Thyroid gland (tissue), 4 donors: Measurements from ENCODE around the gene SYF2. TPM values are rescaled to one million over a fixed set of nuclear protein-coding genes. Genes with fewer than 3 reads are reported as not detected.

Source experiments
- DNase-seq, 2 donors: peaks; one replicate each; pipeline ENCODE4 v3.0.0-alpha.2; 2019
- H3K27ac ChIP-seq, 3 donors: fragments of 200-600 bp; sonication (generic); 1 replicate in 2 of 3; 2 replicates in 1 of 3; pipeline ENCODE4 v1.5.1; 2016 to 2019; ENCODE audit warnings: mild to moderate bottlenecking in 1 of 3, moderate library complexity in 1 of 3
- H3K27me3 ChIP-seq: fragments of 200-600 bp; sonication (generic); one replicate; pipeline ENCODE4 v1.5.1; 2019
- H3K36me3 ChIP-seq, 2 donors: fragments of 200-600 bp; sonication (generic); one replicate each; pipeline ENCODE4 v1.5.1; 2016 to 2019
- H3K4me1 ChIP-seq, 2 donors: fragments of 200-600 bp; sonication (generic); one replicate each; pipeline ENCODE4 v1.5.1; 2017 to 2019
- H3K4me3 ChIP-seq, 3 donors: fragments of 200-600 bp; sonication (generic); replicated peaks in 1 of 3; 1 replicate in 2 of 3; 2 replicates in 1 of 3; pipeline ENCODE4 v1.5.1; 2016; ENCODE audit warnings: mild to moderate bottlenecking in 1 of 3
- H3K9me3 ChIP-seq: fragments of 200-600 bp; sonication (generic); one replicate; pipeline ENCODE4 v1.5.1; 2017
- POLR2A ChIP-seq, 2 donors: fragments of 450-650 bp; IDR thresholded peaks; one replicate each; pipeline ENCODE4 v1.6.1; 2017; ENCODE audit warnings: antibody characterized with exemption in 2 of 2, mild to moderate bottlenecking in 2 of 2, moderate library complexity in 1 of 2
- WGBS, 2 donors: methylation state at CpG; one replicate each; pipeline ENCODE4 v1.1.5; 2017; 5-methylcytosine and 5-hydroxymethylcytosine counted together
- intact Hi-C: fragments of 100-400 bp; cut with DNase I; formaldehyde crosslinking; loops from one replicate; pipeline ENCODE4 v1.15.1; 2023
- total RNA-seq, 4 donors: library from RNA; depleted of rRNA; stranded (reverse); fragments of >200 nt; gene quantifications; one replicate each; pipeline ENCODE4 v1.2.3, GENCODE V29; 2016
- TF ChIP-seq, protein P1 (sequence below), 6 experiments: fragments of 200-600 bp in 3 of 6; fragments of 450-650 bp in 3 of 6; sonication (generic) in 3 of 6; IDR thresholded peaks; one replicate each; pipeline ENCODE4 v1.5.1; 2016 to 2019; ENCODE audit warnings: antibody characterized with exemption in 6 of 6, mild to moderate bottlenecking in 2 of 6, inconsistent platforms in 1 of 6, moderate library complexity in 1 of 6

SYF2 gene
- total RNA-seq, 4 donors from 2014 or later, result 41.1 to 94.9 (median 57.9) TPM

DNA sequence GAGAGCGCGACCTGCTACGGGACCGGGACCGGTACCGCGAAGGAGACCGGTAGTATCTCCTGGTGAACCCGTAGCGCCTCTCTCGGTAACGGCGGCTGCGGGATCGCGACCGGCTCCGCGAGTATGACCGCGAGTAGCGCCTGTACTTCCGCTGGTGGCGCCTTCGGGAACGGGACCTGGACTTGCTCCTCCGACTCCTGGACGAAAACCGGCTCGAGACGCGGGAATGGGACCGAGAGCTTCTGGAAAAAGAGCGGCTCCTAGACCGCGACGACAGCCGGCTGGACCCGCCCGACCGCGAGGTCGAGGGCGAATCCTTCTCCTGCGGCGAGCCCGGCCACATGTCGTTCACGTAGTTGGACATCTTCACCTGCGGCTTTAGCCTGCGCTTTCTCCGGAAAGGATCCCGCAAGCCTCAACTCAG, 14.3 kb upstream of the SYF2 start:
- WGBS, 2 donors, result 0% methylated on average over 15 to 18 of the region's 53 CpGs
- H3K27ac ChIP-seq, result peak overlapping the region; percentile 94 to 98 (median 97)
- H3K36me3 ChIP-seq, result peaks cover 38 to 45% of the 10 kb centered on the region in 2 donors
- intact Hi-C loops, result no loop called here
- peak; percentile 19 to 25 for DNase-seq
- H3K27me3 ChIP-seq, result no peaks in the 10 kb centered on the region
- peaks cover 18 to 24% of the 10 kb centered on the region in 2 donors for H3K4me1 ChIP-seq
- peak overlapping the region; percentile 67 to 96 (median 92) for H3K4me3 ChIP-seq
- no peaks in the 10 kb centered on the region for H3K9me3 ChIP-seq
- TF ChIP-seq, protein P1, sequence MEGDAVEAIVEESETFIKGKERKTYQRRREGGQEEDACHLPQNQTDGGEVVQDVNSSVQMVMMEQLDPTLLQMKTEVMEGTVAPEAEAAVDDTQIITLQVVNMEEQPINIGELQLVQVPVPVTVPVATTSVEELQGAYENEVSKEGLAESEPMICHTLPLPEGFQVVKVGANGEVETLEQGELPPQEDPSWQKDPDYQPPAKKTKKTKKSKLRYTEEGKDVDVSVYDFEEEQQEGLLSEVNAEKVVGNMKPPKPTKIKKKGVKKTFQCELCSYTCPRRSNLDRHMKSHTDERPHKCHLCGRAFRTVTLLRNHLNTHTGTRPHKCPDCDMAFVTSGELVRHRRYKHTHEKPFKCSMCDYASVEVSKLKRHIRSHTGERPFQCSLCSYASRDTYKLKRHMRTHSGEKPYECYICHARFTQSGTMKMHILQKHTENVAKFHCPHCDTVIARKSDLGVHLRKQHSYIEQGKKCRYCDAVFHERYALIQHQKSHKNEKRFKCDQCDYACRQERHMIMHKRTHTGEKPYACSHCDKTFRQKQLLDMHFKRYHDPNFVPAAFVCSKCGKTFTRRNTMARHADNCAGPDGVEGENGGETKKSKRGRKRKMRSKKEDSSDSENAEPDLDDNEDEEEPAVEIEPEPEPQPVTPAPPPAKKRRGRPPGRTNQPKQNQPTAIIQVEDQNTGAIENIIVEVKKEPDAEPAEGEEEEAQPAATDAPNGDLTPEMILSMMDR (IDR thresholded peaks at IDR 0.05), result no peak
- TF ChIP-seq POLR2A (IDR thresholded peaks at IDR 0.05), result no peak

DNA sequence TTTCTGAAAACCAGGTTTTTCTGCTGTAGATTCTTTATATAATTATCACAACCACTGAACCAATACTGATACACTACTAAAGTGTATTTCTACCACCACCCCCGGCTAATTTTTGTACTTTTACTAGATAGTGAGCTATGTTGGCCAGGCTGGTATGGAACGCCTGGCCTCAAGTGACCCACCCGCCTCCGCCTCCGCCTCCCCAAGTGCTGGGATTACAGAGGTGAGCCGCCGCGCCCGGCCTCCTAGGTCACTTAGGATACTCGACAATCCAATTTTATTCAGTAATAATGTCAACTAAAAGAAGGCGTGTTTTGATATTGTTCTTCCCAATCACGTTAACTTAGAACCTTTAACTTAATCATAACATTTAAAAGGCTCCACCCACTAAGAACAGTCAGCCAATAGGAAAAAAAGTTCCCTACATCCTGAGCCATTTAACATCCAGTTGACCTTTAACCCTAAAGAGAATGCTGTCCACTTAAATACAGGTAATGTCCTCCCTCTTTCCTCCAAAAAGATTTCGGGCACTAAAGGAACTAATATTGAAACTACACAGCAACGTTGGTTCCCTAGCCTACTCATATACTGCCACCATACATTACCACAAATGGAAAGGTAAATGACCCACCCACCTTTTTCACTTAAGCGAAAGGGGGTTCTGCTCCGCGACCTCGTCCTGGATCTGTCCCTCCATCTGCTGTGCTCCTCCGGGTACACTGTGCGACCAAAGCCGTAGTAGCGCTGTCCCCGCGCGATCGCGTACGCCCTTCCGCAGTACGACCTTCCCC, 13.7 kb upstream of the SYF2 start:
- WGBS, 2 donors, result 31 to 42% methylated on average over 23 to 30 of the region's 30 CpGs
- peaks cover 18 to 24% of the 10 kb centered on the region in 2 donors for H3K4me1 ChIP-seq
- intact Hi-C loops, result no loop called here

DNA sequence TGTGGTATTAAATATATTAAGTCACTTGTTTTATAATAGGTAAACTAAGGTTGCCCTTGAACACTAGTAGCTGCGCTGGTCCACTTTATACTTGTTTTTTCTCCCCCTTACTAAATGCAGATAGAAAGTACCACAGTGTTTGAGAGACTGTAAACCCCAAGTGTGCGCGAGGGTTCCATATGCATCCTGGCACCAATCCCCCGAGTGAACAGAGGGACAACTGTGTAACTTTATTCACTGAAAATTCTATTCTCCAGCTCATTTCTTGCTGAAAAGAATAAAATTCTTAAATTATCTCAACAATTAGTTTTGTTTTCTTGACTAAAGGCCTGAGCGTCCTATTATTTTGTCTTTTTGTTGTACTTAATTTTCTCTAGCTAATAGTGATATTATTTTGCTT, 13.1 kb upstream of the SYF2 start:
- WGBS, 2 donors, result 86 to 88% methylated on average over 5 of the region's 5 CpGs
- intact Hi-C loops, result no loop called here
- TF ChIP-seq, protein P1 (IDR thresholded peaks at IDR 0.05), result no peak
- TF ChIP-seq POLR2A (IDR thresholded peaks at IDR 0.05), result no peak
- Histone ChIP-seq H3K36me3 (peaks cover 42 to 46% of the 10 kb centered on the region in 2 donors), H3K27me3 (no peaks in the 10 kb centered on the region), H3K27ac (peak overlapping the region in 1 of 3 donors; percentile 19), H3K4me1 (peaks cover 24 to 29% of the 10 kb centered on the region in 2 donors), H3K9me3 (no peaks in the 10 kb centered on the region), H3K4me3 (peak overlapping the region in 1 of 3 donors; percentile 92)
- DNase-seq, result no peak

More for the DNA sequence above, 13.7 kb upstream of the SYF2 start:
- no peaks in the 10 kb centered on the region for H3K9me3 ChIP-seq
- H3K4me3 ChIP-seq, result peak overlapping the region; percentile 67 to 96 (median 92)
- TF ChIP-seq, protein P1 (IDR thresholded peaks at IDR 0.05), result no peak
- no peak for TF ChIP-seq POLR2A (IDR thresholded peaks at IDR 0.05)
- no peak for DNase-seq
- peak overlapping the region in 2 of 3 donors; percentile 94 to 98 for H3K27ac ChIP-seq
- H3K36me3 ChIP-seq, result peaks cover 42 to 46% of the 10 kb centered on the region in 2 donors
- H3K27me3 ChIP-seq, result no peaks in the 10 kb centered on the region

DNA sequence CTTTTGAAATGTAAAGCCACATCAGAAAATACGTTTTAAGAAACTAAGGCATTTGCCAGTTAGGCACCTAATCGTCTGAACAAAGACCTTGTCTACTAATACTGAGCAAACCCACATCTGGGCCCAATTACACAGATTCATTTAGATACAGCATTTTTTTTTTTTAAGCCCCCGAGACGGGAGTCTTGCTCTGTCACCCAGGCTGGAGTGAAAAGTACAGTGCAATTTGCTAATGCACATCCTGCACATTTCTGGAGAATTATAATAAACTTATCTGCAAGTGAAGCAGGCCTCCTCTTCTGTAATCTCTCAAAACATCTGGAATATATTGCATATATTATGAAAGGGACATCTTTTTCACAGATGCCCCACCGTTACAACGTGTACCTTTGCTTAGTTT, 11.6 kb upstream of the SYF2 start:
- no peak for DNase-seq
- H3K36me3 ChIP-seq, result peaks cover 42 to 46% of the 10 kb centered on the region in 2 donors
- no peak overlapping the region for H3K27ac ChIP-seq
- intact Hi-C loops, result no loop called here
- no peaks in the 10 kb centered on the region for H3K9me3 ChIP-seq
- TF ChIP-seq, protein P1 (IDR thresholded peaks at IDR 0.05), result no peak
- TF ChIP-seq POLR2A (IDR thresholded peaks at IDR 0.05), result no peak
- peaks cover 31 to 32% of the 10 kb centered on the region in 2 donors for H3K4me1 ChIP-seq
- H3K4me3 ChIP-seq, result no peak overlapping the region
- no peaks in the 10 kb centered on the region for H3K27me3 ChIP-seq
- 76 to 79% methylated on average over 6 of the region's 6 CpGs for whole genome bisulfite sequencing, 2 donors
